ENCODE measurements around the gene KAZN. TPM values are rescaled to one million over a fixed set of nuclear protein-coding genes. Genes with fewer than 3 reads are reported as not detected.

KAZN gene
- polyA plus RNA-seq, 2 of the 4 experiments (the other 2 are of a cell fraction), result 1.3 to 1.9 TPM

DNA sequence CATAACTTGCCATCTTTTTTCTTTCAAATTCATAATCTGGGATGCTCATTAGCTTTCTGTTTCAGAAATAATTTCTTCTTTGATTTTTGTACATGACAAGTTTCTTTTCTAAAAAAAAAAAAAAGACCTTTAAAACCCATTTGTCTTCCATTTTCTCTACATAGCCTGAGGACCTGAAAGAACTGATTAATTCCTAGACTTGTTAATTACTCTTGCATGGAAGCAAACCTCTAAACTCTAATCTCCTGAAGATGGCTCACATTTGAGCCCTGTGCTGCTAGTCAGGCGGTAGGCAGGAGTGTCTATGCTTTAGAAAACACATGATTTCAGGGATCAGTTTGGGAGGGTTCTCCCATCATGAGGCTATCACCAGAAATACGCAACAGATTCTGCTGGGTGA, 152.0 kb downstream of the KAZN start:
- Histone ChIP-seq H3K4me1 (peaks cover 6% of the 10 kb centered on the region; the same call in 1 of the 3 replicates), H3K4me3 (no peak overlapping the region), H3K9me3 (no peaks in the 10 kb centered on the region), H3K4me2 (no peak overlapping the region), H3K27ac (no peak overlapping the region)
- 50% methylated on average over 2 of the region's 2 CpGs for WGBS (ENCODE audit: missing lambda C conversion rate)
- DNase-seq (ENCODE audit: low read depth in 1 of 2, low spot score in 1 of 2) (no peak), ATAC-seq (no peak), FAIRE-seq (no peak)
- CTCF ChIA-PET, result no interaction called here
- TF ChIP-seq JUNB (IDR thresholded peaks at IDR 0.05) (no peak), KDM5A (IDR thresholded peaks at IDR 0.05) (no peak), EP300 (IDR thresholded peaks at IDR 0.05) (no peak), POLR2A (IDR thresholded peaks at IDR 0.05; ENCODE audit: low read length) (no peak), FOSB (CRISPR knock-in tag; IDR thresholded peaks at IDR 0.05) (no peak), EHF (CRISPR knock-in tag; IDR thresholded peaks at IDR 0.05) (no peak), RFX5 (IDR thresholded peaks at IDR 0.05) (no peak)
- POLR2A ChIA-PET, result no interaction called here

DNA sequence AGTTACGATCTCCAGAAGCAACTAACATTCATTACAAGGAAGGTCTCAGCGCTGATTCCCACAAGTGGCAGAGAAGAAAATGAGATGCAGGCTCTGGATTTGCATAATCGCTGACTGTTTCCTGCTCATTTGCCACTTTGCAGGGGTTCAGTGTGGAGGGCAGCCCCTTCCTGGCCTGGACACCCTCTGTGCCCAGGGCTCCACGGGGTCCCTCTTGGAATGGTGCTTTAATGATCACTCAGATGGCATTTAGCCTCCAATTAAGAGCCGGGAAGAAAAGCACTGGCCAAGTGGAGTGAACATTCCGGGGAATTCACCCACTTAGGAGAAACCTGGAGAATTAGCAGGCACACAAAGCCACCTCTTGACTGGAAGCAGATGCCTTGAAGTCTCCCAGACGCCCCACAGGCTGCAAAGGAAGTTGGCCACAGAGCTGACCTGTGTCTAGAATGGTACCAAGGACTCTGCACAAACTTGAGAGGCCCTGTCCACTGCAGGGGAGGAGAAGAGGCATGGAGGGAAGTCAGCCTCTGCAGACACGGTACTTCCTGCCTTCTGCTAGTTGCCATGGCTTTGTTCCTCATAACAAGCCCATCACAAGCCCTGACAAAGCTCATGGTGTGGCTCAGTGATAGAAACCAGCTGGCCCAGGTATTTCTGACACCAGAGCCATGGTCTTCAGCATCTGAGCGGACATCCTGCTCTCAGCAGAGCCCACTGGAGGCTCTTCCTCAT, 157.2 kb downstream of the KAZN start:
- WGBS (ENCODE audit: missing lambda C conversion rate), result 56% methylated on average over 6 of the region's 9 CpGs
- H3K4me1 ChIP-seq, result no peaks in the 10 kb centered on the region
- POLR2A ChIA-PET, result no interaction called here
- CTCF ChIA-PET, result interaction anchor here (0.6 kb wide), 1 partner anchor 484 kb away, joined by 3 read pairs; no protein-coding TSS in a partner anchor
- no peak for TF ChIP-seq KDM1A (IDR thresholded peaks at IDR 0.05; ENCODE audit: low read depth)
- TF ChIP-seq TP53 (CRISPR knock-in tag; IDR thresholded peaks at IDR 0.05), result no peak
- no peak for TF ChIP-seq ESRRA (IDR thresholded peaks at IDR 0.05; ENCODE audit: borderline replicate concordance, low read length)
- no peak for TF ChIP-seq MYC (IDR thresholded peaks at IDR 0.05; ENCODE audit: borderline replicate concordance, low read length)
- no peak for TF ChIP-seq SMC3 (IDR thresholded peaks at IDR 0.05)
- no peak for TF ChIP-seq RFX5 (IDR thresholded peaks at IDR 0.05)
- TF ChIP-seq NPAS2 (CRISPR knock-in tag; IDR thresholded peaks at IDR 0.05; ENCODE audit: borderline replicate concordance), result no peak
- no peak for TF ChIP-seq CHD4 (IDR thresholded peaks at IDR 0.05; ENCODE audit: borderline replicate concordance)
- TF ChIP-seq HEYL (CRISPR knock-in tag; IDR thresholded peaks at IDR 0.05), result no peak
- no peak for TF ChIP-seq CHD2 (IDR thresholded peaks at IDR 0.05; ENCODE audit: low read length, partially characterized antibody)
- TF ChIP-seq CBX8 (IDR thresholded peaks at IDR 0.05), result no peak
- TF ChIP-seq, protein P1, sequence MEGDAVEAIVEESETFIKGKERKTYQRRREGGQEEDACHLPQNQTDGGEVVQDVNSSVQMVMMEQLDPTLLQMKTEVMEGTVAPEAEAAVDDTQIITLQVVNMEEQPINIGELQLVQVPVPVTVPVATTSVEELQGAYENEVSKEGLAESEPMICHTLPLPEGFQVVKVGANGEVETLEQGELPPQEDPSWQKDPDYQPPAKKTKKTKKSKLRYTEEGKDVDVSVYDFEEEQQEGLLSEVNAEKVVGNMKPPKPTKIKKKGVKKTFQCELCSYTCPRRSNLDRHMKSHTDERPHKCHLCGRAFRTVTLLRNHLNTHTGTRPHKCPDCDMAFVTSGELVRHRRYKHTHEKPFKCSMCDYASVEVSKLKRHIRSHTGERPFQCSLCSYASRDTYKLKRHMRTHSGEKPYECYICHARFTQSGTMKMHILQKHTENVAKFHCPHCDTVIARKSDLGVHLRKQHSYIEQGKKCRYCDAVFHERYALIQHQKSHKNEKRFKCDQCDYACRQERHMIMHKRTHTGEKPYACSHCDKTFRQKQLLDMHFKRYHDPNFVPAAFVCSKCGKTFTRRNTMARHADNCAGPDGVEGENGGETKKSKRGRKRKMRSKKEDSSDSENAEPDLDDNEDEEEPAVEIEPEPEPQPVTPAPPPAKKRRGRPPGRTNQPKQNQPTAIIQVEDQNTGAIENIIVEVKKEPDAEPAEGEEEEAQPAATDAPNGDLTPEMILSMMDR (IDR thresholded peaks at IDR 0.05), result no peak
- TF ChIP-seq, protein P2, sequence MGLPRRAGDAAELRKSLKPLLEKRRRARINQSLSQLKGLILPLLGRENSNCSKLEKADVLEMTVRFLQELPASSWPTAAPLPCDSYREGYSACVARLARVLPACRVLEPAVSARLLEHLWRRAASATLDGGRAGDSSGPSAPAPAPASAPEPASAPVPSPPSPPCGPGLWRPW (IDR thresholded peaks at IDR 0.05), result no peak
- DNase-seq (ENCODE audit: low read depth in 1 of 2, low spot score in 1 of 2) (no peak), FAIRE-seq (no peak), ATAC-seq (no peak)
- H3K4me3 ChIP-seq, result no peak overlapping the region
- H3K4me2 ChIP-seq, result no peak overlapping the region
- no peak overlapping the region for H3K27ac ChIP-seq
- H3K9me3 ChIP-seq, result no peaks in the 10 kb centered on the region

DNA sequence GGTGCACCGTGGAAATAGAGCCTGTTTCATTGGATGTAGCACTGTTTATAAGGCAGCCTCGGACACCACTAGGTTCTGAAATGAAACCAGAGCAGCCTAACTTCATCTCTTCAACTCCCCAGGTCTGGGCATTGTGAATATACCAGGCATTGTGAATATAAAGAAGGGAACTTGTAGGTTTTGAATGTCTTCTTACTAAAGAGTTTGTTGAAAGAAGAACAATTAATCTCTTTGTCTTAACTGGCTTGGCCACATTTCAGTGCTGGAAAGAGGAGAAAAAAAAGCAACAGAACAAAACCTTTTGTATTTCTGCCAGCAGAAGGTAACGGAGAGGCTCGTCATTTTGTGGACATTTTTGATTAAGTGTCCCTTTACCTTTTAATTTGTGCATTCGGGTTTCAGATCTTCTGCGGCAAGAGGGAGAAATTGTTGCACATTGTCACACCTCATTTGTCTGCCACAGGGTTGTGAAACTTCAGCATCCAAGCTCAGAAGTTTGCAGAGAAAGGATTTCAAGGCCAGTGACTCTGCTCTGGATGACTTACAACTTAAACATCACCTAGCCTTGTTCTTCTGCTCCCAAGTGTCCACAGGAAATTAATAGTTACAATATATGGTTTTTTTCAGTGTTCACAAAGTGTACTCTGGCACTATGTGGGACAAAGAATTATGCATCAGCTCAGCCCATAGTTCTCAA, 158.3 kb downstream of the KAZN start:
- ATAC-seq (no peak), DNase-seq (ENCODE audit: low read depth in 1 of 2, low spot score in 1 of 2) (no peak), FAIRE-seq (no peak)
- ChIA-PET POLR2A (no interaction called here), CTCF (no interaction called here)
- 47% methylated on average over 6 of the region's 6 CpGs for WGBS (ENCODE audit: missing lambda C conversion rate)
- TF ChIP-seq RCOR1 (IDR thresholded peaks at IDR 0.05; ENCODE audit: low read depth, low read length) (no peak), NR3C1 (IDR thresholded peaks at IDR 0.05) (no peak), RAD21 (conservative IDR thresholded peaks at IDR 0.05 in 1 of 2, IDR thresholded peaks at IDR 0.05 in 1 of 2) (no peak), HOXB5 (CRISPR knock-in tag; IDR thresholded peaks at IDR 0.05) (no peak), MAFK (IDR thresholded peaks at IDR 0.05; ENCODE audit: partially characterized antibody) (no peak), HOXB13 (CRISPR knock-in tag; IDR thresholded peaks at IDR 0.05; ENCODE audit: low read depth) (no peak), HOXA7 (CRISPR knock-in tag; IDR thresholded peaks at IDR 0.05) (no peak), TP53 (CRISPR knock-in tag; IDR thresholded peaks at IDR 0.05) (no peak), NFE2L2 (conservative IDR thresholded peaks at IDR 0.05; ENCODE audit: low read length) (no peak)
- H3K4me3 ChIP-seq, result no peak overlapping the region
- H3K27ac ChIP-seq, result no peak overlapping the region
- H3K9me3 ChIP-seq, result no peaks in the 10 kb centered on the region
- H3K4me2 ChIP-seq, result no peak overlapping the region
- H3K4me1 ChIP-seq, result no peaks in the 10 kb centered on the region

All from A549 (cell line).